Colon (tissue), 2 donors: Measurements from ENCODE around the gene C1QTNF9.
"Not testable (repeated sequence)": the region's sequence is repeated elsewhere in the genome, so short reads cannot be mapped to it uniquely, and the experiment has no call there.

ENCODE experiments used
- FAIRE-seq: peaks from 2 replicates; lab custom pipeline; 2012; peaks lifted over from hg19 to GRCh38; lab: Jason Lieb, UNC
- donor health status: control.
- donor health status: control.

C1QTNF9 gene

GRCh38 chr13:24282256-24282655, 27.1 kb upstream of the C1QTNF9 start:
- FAIRE-seq, result no peak

- FAIRE-seq, result no peak
Observed at GRCh38 chr13:24284889-24285565, 24.4 kb upstream of the C1QTNF9 start.

- no peak for FAIRE-seq
Observed at GRCh38 chr13:24286624-24287023, 22.8 kb upstream of the C1QTNF9 start.

DNA sequence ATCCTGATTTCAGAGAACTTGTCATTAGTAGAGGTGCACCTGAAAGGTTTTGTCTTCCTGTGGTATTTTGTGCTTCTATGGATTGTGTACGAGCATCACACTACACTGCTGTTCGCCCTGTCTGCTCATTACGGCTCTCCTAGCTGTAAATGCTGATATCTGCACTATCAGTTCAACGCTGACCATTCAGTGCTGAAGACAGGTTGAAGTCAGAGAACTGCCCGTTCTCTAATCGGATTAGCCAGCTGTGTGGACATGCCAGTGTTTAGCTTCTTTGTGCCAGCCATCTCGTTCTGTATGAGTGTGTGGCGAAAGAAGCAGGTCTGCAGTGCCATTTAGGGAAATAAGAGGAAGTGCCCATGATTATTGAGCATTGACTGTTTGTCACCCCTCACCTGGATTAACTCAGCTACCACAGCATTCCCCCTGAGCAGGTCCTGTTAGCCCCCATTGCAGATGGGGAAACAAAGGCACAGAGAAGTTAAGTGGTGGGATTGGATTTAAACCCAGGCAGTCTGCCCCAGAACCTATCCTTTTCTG, 21.6 kb upstream of the C1QTNF9 start:
- FAIRE-seq, result no peak

- no peak for FAIRE-seq
Observed at GRCh38 chr13:24288870-24289269, 20.5 kb upstream of the C1QTNF9 start.

DNA sequence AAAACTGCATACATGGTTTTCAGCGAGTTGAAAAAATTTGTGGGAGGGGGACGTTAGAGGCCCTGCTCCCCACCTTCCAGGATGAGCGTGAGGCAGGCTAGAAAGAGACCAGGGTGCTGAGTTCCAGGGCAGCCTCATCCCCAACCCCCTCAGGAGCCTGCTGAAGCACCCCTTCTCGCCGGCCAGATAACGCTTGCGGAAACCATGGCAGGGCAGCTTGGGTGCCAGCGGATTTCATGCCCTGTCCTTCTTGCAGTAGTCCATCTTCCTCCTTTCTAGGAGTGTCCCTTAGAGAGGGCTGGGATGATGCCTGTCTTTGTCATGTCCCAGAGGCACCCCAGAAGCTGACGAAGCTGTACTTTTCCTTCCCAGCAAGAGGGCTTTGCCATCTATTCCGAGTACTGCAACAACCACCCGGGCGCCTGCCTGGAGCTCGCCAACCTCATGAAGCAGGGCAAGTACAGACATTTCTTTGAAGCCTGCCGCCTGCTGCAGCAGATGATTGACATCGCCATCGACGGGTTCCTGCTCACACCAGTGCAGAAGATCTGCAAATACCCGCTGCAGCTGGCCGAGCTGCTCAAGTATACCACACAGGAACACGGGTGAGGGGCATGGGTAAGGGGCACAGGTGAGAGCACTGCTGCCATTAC, 19.0 kb upstream of the C1QTNF9 start:
- FAIRE-seq, result no peak

DNA sequence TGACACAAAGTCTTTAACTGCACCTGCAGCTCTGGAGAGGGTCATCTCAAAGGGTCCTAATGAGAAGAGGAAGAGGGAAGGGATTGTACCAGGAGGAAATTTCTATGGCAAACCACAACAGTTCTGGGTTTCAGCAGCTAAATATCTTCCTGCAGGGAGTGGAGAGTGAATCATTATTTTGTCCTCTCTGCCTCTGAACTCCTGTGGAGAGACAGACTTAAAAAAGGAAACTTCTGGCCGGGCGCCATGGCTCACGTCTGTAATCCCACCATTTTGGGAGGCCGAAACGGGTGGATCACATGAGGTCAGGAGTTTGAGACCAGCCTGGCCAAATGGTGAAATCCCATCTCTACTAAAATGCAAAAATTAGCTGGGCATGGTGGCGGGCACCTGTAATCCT, 16.9 kb upstream of the C1QTNF9 start:
- FAIRE-seq, result no peak

GRCh38 chr13:24293746-24294145, 15.6 kb upstream of the C1QTNF9 start:
- FAIRE-seq, result no peak

- no peak for FAIRE-seq
Observed at GRCh38 chr13:24299488-24300114, 9.8 kb upstream of the C1QTNF9 start.

- FAIRE-seq, result no peak
Observed at GRCh38 chr13:24301434-24301833, 7.9 kb upstream of the C1QTNF9 start.

DNA sequence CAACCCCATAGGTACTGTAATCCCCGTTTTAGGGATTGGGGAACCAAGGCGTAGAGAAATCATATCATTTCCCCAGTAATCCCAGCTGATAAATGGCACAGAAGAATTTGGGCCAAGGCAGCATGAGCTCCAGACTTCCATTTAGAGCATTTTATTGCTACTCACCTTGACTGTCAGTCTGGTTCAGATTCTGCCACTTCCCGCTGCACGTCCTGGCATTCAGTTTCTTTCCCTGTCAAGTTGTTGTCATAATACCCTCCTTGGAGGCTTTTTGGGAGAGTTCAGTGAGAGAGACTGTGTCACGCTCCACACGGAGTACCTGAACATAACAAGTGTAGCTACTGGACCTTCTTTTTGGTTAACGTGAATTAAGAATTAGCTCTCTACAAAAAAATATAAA, 7.5 kb upstream of the C1QTNF9 start:
- FAIRE-seq, result no peak

DNA sequence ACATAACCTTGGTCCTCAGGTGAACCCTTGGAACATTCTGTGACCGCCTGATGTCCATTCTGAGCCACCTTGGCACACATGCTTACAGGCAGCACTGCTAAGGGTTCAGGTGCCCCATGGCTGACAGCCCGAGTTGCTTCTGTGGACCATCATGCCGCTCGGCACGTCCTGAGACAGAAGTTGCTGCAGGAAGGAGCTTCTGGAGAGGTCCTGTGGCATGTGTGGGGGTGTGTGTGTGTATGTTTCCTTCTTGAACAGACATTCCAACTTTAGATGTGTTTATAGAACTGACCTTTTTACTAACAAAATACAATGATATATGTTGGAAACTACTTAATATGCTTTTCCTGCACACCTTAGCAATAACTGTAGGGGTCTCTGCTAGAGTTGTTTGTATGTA, 4.8 kb upstream of the C1QTNF9 start:
- no peak for FAIRE-seq

GRCh38 chr13:24306632-24307031, 2.7 kb upstream of the C1QTNF9 start:
- FAIRE-seq, result peak; percentile 14

DNA sequence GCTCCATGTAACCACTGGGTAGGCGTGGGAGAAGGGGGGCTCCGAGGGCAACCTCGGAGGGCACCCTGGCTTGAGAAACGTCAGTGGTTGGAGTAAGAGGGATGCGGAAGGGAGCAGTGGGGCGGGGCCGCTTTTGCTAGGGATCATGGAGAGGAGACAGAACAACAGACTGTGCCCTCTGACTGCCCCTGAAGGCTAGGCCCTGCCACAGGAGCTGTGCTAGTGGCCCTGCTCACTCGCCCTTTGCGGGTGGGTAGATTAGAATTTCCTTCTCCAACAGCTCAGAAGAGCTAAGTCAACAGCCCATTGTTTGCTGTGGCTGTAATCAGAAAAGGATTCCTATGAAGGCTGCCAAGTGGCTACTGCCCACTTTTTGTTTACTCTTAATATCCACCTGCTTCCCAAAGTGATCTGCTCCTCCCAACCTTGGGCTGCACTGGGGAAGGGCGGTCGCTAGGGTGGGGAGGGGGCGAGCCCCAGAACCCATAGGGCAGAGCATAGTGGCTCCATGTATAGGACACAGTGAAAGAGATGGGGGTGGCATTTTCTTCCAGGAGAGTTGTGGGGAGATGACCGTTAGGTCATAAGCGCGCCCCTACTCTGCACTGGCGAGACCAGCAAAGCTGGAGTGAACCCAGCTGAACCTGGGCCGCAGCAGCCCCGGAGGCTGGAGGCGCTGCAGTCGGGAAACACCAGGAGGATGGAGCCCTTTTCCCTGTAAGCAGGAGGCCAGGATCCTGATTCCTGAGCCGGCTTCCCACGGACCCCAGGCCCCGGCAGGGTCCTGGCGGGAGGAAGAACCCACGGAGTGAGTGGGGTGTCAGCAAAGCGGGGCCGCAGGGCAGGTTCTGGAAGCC, 1.9 kb upstream of the C1QTNF9 start:
- FAIRE-seq, result no peak

- FAIRE-seq, result no peak
Observed at GRCh38 chr13:24308068-24308445, 1.3 kb upstream of the C1QTNF9 start.

GRCh38 chr13:24308488-24309020, 826 bp upstream of the C1QTNF9 start:
- no peak for FAIRE-seq

GRCh38 chr13:24313439-24313838, 4.1 kb downstream of the C1QTNF9 start:
- FAIRE-seq, result no peak

GRCh38 chr13:24317835-24318234, 8.5 kb downstream of the C1QTNF9 start:
- not testable (repeated sequence) for FAIRE-seq

GRCh38 chr13:24318878-24319277, 9.5 kb downstream of the C1QTNF9 start:
- FAIRE-seq, result not testable (repeated sequence)

GRCh38 chr13:24319641-24320040, 10.3 kb downstream of the C1QTNF9 start:
- FAIRE-seq, result not testable (repeated sequence)

DNA sequence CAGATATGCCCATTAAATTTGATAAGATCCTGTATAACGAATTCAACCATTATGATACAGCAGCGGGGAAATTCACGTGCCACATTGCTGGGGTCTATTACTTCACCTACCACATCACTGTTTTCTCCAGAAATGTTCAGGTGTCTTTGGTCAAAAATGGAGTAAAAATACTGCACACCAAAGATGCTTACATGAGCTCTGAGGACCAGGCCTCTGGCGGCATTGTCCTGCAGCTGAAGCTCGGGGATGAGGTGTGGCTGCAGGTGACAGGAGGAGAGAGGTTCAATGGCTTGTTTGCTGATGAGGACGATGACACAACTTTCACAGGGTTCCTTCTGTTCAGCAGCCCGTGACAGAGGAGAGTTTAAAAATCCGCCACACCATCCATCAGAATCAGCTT, 12.0 kb downstream of the C1QTNF9 start:
- FAIRE-seq, result not testable (repeated sequence)

- not testable (repeated sequence) for FAIRE-seq
Observed at GRCh38 chr13:24322470-24322869, 13.1 kb downstream of the C1QTNF9 start.
